ENCODE data around the gene NTM.

DNA sequence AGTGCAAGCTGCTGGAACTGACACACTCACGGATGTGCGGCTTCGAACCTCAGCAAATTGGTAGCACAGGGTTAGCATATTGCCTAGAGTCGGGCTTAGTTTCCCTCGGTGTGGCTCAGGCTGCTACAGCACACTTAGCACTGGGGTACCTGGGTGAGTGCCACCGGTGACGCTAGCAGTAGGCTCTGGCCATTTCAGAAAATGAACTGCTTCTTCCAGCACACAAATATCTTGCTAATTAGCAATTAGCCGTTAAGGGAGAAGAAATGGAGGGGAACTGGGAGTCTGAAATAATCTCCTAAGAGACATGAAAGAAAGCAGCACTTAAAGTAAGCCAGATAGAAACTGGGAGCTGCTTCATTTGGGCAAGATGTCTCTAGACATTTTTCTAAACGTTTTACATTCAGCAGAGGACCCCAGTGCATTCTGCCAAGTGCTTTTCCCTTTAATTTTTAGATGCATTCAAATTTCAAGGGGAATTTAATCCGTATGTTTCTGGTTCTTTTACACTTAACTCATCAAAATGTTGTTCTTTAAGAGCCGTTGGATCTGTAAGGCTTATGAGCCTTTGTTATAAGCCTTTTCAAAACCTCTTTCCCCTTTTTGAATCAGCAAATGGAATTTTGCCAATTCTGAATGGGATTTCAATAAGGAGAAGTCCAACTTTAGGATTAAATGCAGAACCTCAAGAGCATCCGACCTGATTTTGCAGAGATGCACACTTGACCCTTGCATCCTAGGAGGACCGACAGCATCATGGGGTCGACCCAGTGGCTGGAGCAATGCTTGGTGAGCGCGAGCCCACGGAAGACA, 708.1 kb downstream of the NTM start:
- TF ChIP-seq EZH2phosphoT487 (IDR thresholded peaks at IDR 0.05; ENCODE audit: insufficient read depth, low read depth) (no peak), EZH2 (IDR thresholded peaks at IDR 0.05; ENCODE audit: insufficient read depth, poor library complexity, severe bottlenecking) (no peak)

All from GM23248 (cell line).